ENCODE data around the gene BOC. TPM values are rescaled to one million over a fixed set of nuclear protein-coding genes. Genes with fewer than 3 reads are reported as not detected.

Gene BOC
- total RNA-seq, 1 experiment from 2014 or later, result 3.5 TPM

DNA sequence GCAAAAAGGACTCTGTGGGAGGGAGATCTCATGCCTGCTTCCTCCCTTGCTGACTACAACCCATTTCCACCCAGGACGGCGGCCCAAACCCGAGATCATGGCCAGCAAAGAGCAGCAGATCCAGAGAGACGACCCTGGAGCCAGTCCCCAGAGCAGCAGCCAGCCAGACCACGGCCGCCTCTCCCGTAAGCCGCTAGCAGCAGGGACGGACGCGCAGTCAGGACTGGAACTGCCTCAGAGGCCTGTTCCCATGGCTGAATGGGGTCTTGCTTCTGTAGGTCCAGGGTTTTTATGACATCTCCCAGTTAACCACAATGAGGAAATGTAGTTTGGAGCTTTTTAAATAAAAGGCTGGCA lies 67.2 kb downstream of the BOC start:
- H3K18ac ChIP-seq (ENCODE audit: insufficient read length, low read depth, low read length), result no peak overlapping the region
- Mint-ChIP-seq H3K27me3 (ENCODE audit: low read depth) (0 out of 2 replicates have a peak, but pooled peaks cover 2% of the 10 kb centered on the region), H3K27ac (no peak overlapping the region; a peak in 2 of 7 replicates), H3K9me3 (no peaks in the 10 kb centered on the region), H3K36me3 (ENCODE audit: insufficient read depth in 1 of 3, low read depth in 3 of 3) (peaks cover 0 to 29% (median 8%) of the 10 kb centered on the region in 3 experiments; a peak in 4 of 7 replicates), H3K4me3 (no peak overlapping the region), H3K4me1 (peaks cover 21 to 31% of the 10 kb centered on the region in 2 experiments)
- H2BK15ac ChIP-seq (ENCODE audit: low read depth, low read length), result no peak overlapping the region
- H2BK20ac ChIP-seq (ENCODE audit: low read depth, low read length, poor library complexity, severe bottlenecking), result no peak overlapping the region
- no peak overlapping the region for H3K9ac ChIP-seq (ENCODE audit: extremely low read depth, insufficient read length, low read length)
- TF ChIP-seq, protein P1, sequence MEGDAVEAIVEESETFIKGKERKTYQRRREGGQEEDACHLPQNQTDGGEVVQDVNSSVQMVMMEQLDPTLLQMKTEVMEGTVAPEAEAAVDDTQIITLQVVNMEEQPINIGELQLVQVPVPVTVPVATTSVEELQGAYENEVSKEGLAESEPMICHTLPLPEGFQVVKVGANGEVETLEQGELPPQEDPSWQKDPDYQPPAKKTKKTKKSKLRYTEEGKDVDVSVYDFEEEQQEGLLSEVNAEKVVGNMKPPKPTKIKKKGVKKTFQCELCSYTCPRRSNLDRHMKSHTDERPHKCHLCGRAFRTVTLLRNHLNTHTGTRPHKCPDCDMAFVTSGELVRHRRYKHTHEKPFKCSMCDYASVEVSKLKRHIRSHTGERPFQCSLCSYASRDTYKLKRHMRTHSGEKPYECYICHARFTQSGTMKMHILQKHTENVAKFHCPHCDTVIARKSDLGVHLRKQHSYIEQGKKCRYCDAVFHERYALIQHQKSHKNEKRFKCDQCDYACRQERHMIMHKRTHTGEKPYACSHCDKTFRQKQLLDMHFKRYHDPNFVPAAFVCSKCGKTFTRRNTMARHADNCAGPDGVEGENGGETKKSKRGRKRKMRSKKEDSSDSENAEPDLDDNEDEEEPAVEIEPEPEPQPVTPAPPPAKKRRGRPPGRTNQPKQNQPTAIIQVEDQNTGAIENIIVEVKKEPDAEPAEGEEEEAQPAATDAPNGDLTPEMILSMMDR (conservative IDR thresholded peaks at IDR 0.05), result no peak
- H3K4ac ChIP-seq (ENCODE audit: low read depth, low read length), result no peak overlapping the region
- H3K27me3 ChIP-seq (ENCODE audit: insufficient read depth, low read length), result no peaks in the 10 kb centered on the region
- H4K5ac ChIP-seq (ENCODE audit: insufficient read length, low read depth, low read length), result no peak overlapping the region
- no peak for DNase-seq
- H3T11ph ChIP-seq (ENCODE audit: low read length), result no peak overlapping the region
- no peaks in the 10 kb centered on the region for H3K79me2 ChIP-seq (ENCODE audit: insufficient read depth, low read length)
- H3K9me3 ChIP-seq (ENCODE audit: control insufficient read depth, low read depth, low read length), result no peaks in the 10 kb centered on the region
- H3K23ac ChIP-seq (ENCODE audit: insufficient read length, low read depth, low read length), result no peak overlapping the region
- no peaks in the 10 kb centered on the region for H3K79me1 ChIP-seq (ENCODE audit: insufficient read depth, low read depth, low read length, poor library complexity, severe bottlenecking)
- H4K91ac ChIP-seq (ENCODE audit: insufficient read length, low read depth, low read length), result no peak overlapping the region
- H2BK120ac ChIP-seq (ENCODE audit: low read depth, low read length, poor library complexity, severe bottlenecking), result no peak overlapping the region
- WGBS (ENCODE audit: extremely low coverage, insufficient read length, low lambda C conversion rate), result no CpG with 5 or more reads among the region's 11 CpGs
- no peak overlapping the region for H3K56ac ChIP-seq (ENCODE audit: insufficient read length, low read depth, low read length)
- no peak overlapping the region for H2AK5ac ChIP-seq (ENCODE audit: insufficient read length, low read length)
- no peaks in the 10 kb centered on the region for H3K4me1 ChIP-seq (ENCODE audit: insufficient read depth, low read length)
- H3K27ac ChIP-seq (ENCODE audit: insufficient read length, low read depth, low read length), result no peak overlapping the region
- no peaks in the 10 kb centered on the region for H3K23me2 ChIP-seq (ENCODE audit: insufficient read length, low read depth, low read length, poor library complexity, severe bottlenecking)
- no peak overlapping the region for H2BK12ac ChIP-seq (ENCODE audit: insufficient read length, low read depth, low read length)
- H4K8ac ChIP-seq (replicated peaks; ENCODE audit: insufficient read length, low read depth, low read length), result no peak overlapping the region
- no peak overlapping the region for H3K4me2 ChIP-seq (ENCODE audit: insufficient read depth, insufficient read length, low read length)
- no peaks in the 10 kb centered on the region for H4K20me1 ChIP-seq (ENCODE audit: control insufficient read depth, insufficient read depth, insufficient read length)
- no peak overlapping the region for H2AFZ ChIP-seq (ENCODE audit: low read length)
- H3K14ac ChIP-seq (ENCODE audit: insufficient read depth, low read length), result no peak overlapping the region; the same call in 1 of the 2 replicates
- H2BK5ac ChIP-seq (ENCODE audit: insufficient read length, low read length), result no peak overlapping the region
